T-helper 22 cell (primary cell): ENCODE measurements around the gene POU5F1.
"Not testable (repeated sequence)": the region's sequence is repeated elsewhere in the genome, so short reads cannot be mapped to it uniquely, and the experiment has no call there.

ENCODE experiments used
- DNase-seq: peaks from one replicate; pipeline ENCODE4 v3.0.0-alpha.2; 2020; ENCODE audit warnings: low read depth

POU5F1 gene

GRCh38 chr6:31190488-31190887 is 20.0 kb upstream of the POU5F1 start:
- DNase-seq: no peak

- not testable (repeated sequence) for DNase-seq
Observed at GRCh38 chr6:31189223-31189622, 18.7 kb upstream of the POU5F1 start.

GRCh38 chr6:31187780-31188194 is 17.3 kb upstream of the POU5F1 start:
- DNase-seq: no peak

- no peak for DNase-seq
Observed at GRCh38 chr6:31186052-31186734, 15.7 kb upstream of the POU5F1 start.

- not testable (repeated sequence) for DNase-seq
Observed at GRCh38 chr6:31185695-31186051, 15.2 kb upstream of the POU5F1 start.

- DNase-seq: not testable (repeated sequence)
Observed at GRCh38 chr6:31183859-31184258, 13.4 kb upstream of the POU5F1 start.

GRCh38 chr6:31183287-31183686 is 12.8 kb upstream of the POU5F1 start:
- DNase-seq: not testable (repeated sequence)

GRCh38 chr6:31180500-31180899 is 10.0 kb upstream of the POU5F1 start:
- DNase-seq: peak; percentile 16

GRCh38 chr6:31179896-31180295 is 9.4 kb upstream of the POU5F1 start:
- DNase-seq: no peak

GRCh38 chr6:31179042-31179386 is 8.5 kb upstream of the POU5F1 start:
- no peak for DNase-seq

- no peak for DNase-seq
Observed at GRCh38 chr6:31178143-31179041, 7.9 kb upstream of the POU5F1 start.

GRCh38 chr6:31175971-31176370 is 5.5 kb upstream of the POU5F1 start:
- no peak for DNase-seq

GRCh38 chr6:31174378-31174777 is 3.9 kb upstream of the POU5F1 start:
- DNase-seq: no peak

- no peak for DNase-seq
Observed at GRCh38 chr6:31173406-31173805, 2.9 kb upstream of the POU5F1 start.

GRCh38 chr6:31172973-31173384 is 2.5 kb upstream of the POU5F1 start:
- DNase-seq: no peak

- DNase-seq: no peak
Observed at GRCh38 chr6:31171931-31172905, 1.7 kb upstream of the POU5F1 start.

GRCh38 chr6:31170987-31171671 is 647 bp upstream of the POU5F1 start:
- no peak for DNase-seq

- not testable (repeated sequence) for DNase-seq
Observed at GRCh38 chr6:31169858-31170599, 453 bp downstream of the POU5F1 start.

- DNase-seq: no peak
Observed at GRCh38 chr6:31169123-31169857, 1.2 kb downstream of the POU5F1 start.

- no peak for DNase-seq
Observed at GRCh38 chr6:31168606-31169005, 1.9 kb downstream of the POU5F1 start.
